GM18505 (cell line): ENCODE data around the gene PLCB1.

Source experiments
- ATAC-seq: cut with Tn5 transposase; IDR thresholded peaks from one replicate; pipeline ENCODE4 v1.9.1; 2021; ENCODE audit not compliant: unreplicated experiment
- POLR2A ChIP-seq: IDR thresholded peaks from 4 replicates; pipeline ENCODE4 v1.6.1; 2011; ENCODE audit warnings: borderline replicate concordance; ENCODE audit not compliant: insufficient read depth, insufficient read length; ENCODE audit errors: extremely low read depth

PLCB1 gene

GRCh38 chr20:8401556-8401955 lies 269.5 kb downstream of the PLCB1 start:
- no peak for TF ChIP-seq POLR2A
- ATAC-seq: no peak

DNA sequence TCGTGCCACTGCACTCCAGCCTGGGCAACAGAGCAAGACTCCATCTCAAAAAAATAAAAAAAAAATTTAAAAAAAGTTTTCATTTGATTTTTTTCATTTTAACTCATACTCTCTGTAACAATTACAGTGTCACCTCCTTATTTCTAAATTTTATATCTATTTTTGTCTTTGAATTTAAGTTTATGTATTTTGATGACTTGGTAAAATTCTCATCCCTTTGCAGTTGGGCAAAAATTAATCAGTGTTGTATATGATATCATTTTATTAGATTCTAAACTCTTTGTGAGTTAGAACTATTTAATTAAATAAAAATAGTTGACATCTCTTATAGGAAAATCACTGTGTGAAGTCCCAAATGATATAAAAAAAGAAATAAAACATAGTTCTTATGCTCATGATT lies 270.7 kb downstream of the PLCB1 start:
- TF ChIP-seq POLR2A: no peak
- ATAC-seq: no peak

GRCh38 chr20:8404912-8405635 lies 273.0 kb downstream of the PLCB1 start:
- ATAC-seq: no peak
- no peak for TF ChIP-seq POLR2A

DNA sequence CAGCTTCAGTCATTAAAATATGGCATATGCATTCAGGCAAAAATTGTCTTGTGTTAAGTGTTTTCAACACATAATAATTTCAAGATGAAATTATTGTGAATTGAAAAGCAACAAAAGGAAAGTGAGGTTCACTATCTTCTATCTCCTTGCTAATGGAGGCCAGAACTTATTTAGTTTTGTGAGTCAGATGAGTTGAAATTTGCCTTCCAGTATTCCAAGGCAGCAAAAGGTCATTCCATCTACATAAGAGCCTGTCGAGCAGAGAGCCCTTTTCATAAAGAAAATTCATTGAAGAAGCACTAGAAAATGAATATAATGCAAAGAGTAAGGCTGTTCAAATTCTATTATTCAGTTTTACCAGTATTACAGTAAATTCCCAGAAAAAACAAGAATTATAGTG lies 274.3 kb downstream of the PLCB1 start:
- no peak for ATAC-seq
- no peak for TF ChIP-seq POLR2A

GRCh38 chr20:8408587-8409307 lies 276.7 kb downstream of the PLCB1 start:
- TF ChIP-seq POLR2A: no peak
- no peak for ATAC-seq

DNA sequence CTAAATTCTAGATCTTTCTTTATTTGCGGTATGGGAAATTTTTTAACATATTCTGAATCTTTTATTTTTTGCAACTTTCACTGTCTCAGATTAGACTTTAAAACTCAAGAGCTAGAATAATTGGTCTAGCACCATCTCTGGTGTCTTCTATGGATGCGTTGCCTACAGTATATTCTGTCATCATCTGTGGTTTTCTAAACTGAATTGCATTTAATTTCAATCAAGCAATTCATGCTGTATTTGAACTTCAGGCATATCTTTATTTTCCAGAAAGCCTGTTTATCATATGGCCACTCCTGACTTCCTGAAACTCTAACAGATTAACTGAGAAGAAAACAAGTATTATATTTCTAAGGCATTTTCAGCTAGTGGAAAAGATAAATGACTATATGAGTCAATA lies 281.6 kb downstream of the PLCB1 start:
- TF ChIP-seq POLR2A: no peak

DNA sequence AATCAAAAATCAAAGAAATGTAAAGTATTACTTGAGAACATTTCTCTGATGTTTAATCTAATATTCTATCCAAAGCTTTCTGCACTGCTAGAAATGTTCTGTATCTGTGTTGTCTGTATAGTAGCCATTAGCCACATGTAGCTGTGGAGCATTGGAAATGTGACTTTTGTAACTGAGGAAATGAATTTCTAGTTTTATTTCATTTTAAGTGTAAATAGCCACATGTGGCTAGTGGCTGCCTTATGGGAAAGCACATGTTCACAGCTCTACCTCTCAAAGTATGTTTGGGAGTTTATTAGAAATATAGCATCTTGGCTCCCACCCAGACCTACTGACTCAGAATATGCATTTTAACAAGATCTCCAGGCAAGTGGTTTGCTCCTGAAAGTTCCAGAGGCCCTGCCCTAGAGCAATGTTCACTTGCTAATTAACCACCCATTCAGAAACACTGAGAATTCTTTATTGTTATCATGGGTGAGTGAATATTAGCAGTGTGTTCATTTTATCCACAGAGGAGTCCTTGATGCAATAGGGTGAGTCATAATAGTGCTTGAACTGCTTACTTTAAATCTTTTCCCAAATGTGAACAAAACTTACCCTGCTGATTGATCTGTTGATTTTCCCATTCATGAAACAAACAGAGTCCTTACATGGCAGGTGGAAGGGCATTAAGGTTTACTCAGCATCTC lies 282.7 kb downstream of the PLCB1 start:
- no peak for ATAC-seq
- TF ChIP-seq POLR2A: no peak

More for the DNA sequence above, 281.6 kb downstream of the PLCB1 start:
- ATAC-seq: no peak

GRCh38 chr20:8421981-8422380 lies 289.9 kb downstream of the PLCB1 start:
- no peak for ATAC-seq
- no peak for TF ChIP-seq POLR2A

DNA sequence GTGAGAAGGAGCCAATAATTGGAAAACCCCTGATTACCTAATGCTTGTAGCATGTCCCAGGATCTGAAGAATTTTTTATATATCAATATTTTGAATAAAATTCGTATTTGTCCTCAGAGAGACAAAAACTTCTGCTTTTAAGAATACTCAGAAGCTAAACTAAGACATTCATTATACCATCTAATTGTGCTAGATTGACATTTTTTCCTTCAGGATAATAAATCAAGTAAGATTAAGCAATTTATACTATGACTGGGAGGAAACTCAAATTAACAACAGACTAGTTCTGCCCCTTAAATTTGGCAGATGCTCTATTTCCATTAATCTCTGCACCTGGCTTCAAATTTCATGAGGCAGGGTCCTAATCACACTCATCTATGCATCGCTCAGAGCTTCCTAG lies 291.4 kb downstream of the PLCB1 start:
- TF ChIP-seq POLR2A: no peak
- ATAC-seq: no peak

GRCh38 chr20:8424010-8424409 lies 291.9 kb downstream of the PLCB1 start:
- TF ChIP-seq POLR2A: no peak
- no peak for ATAC-seq

GRCh38 chr20:8425016-8425415 lies 292.9 kb downstream of the PLCB1 start:
- ATAC-seq: no peak
- TF ChIP-seq POLR2A: no peak

DNA sequence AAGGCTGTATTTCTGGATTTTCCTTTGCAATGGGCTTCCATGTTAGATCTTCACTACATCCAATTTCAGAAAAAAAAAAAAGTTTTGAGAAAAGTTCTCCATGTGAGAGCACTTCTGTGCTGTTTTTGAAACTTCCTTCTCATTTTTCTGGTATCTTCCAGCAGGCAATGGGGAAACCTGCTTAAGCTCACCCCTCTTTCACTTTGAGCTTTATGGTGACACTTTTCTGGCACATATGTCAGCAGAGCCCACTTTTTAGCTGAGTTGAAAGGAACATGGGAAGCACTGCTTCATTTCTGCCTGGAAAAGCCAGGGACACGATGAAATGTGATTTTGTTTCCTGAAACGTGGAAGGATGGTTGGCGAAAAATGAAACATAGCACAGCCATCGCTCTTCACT lies 293.7 kb downstream of the PLCB1 start:
- ATAC-seq: no peak
- TF ChIP-seq POLR2A: no peak

- no peak for TF ChIP-seq POLR2A
- ATAC-seq: no peak
These were observed 295.5 kb downstream of the PLCB1 start for GRCh38 chr20:8427419-8428040.

DNA sequence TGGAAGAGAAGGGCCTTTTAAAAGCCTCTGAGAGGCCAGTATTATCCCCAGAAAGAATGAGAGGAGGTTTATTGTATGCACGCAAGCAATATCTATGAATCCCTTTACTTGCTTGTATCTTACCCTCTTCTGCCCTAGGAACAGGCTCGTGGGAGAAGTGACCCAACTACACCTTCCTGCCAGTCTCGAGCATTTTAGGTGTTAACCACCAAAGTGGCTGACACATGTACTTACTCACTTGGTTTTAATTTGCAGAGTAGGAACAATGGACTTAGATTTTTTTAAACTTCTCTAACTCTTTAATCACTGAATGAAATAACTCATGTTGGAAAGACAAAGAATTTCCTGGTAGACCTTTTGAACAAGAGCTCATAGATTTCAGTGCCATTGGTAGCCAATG lies 296.9 kb downstream of the PLCB1 start:
- no peak for ATAC-seq
- TF ChIP-seq POLR2A: no peak
